ENCODE measurements around the gene METTL3.

The METTL3 gene

DNA sequence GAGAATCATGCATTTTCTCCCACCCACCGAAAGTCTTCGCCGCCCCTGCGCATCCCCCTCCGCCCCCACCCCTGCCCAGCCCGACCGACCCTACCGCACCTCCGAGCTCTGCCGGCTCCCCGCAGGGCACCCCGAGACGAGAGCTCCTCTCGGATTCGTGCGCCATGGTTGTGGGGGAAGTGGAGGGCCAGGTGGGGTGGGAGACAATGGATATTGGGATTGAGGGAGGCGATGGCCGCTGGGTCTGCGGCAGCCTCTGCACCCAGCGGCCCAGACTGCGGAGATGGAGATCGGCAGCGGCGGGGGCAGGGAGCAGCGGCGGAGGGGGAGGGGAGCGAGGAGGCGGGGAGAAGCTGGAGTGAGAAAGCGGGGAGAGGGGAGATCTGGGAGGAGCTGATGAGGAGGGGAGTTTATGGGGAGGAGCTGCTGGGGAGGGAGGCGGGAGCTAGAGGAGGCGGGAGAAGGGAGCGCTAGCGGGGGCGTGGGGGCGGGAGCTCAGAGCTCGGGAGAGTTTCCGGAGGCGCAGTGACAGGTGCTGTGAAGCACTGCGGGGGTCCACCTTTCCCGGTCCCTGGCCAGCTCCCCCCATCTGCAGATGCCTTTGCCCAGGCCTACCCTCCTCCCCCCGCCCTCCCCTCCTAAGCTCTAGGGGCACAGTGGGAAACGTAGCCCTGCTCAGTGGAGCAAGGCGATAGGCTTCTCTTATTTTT, 15.0 kb upstream of the METTL3 start, which contains the start of gene SALL2:
SALL2 (minus strand) TSS at position 385 of the 710 bp plus-strand sequence; CDS start at position 166, 219 bp downstream.
- DNase-seq, result peak; percentile 54 to 62

DNA sequence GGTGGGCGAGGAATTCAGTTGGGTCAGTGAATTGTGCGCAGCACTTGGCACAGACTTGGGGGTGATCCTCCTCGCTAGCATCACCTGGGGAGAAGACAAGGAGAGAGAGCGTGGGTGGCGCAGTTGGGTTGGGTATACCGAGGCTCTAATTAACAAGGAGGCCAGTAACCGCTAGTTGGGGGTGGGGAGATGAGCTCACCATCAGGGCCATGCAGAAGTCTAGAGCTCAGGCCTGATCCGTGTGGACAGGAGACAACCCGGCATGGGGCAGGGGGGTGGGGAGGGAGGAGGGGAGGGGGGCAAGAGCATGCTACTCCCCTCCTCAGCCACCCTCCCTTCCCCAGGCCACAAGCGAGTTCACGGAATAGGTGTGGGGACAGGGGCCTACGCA, 14.4 kb upstream of the METTL3 start:
- DNase-seq, result no peak

DNA sequence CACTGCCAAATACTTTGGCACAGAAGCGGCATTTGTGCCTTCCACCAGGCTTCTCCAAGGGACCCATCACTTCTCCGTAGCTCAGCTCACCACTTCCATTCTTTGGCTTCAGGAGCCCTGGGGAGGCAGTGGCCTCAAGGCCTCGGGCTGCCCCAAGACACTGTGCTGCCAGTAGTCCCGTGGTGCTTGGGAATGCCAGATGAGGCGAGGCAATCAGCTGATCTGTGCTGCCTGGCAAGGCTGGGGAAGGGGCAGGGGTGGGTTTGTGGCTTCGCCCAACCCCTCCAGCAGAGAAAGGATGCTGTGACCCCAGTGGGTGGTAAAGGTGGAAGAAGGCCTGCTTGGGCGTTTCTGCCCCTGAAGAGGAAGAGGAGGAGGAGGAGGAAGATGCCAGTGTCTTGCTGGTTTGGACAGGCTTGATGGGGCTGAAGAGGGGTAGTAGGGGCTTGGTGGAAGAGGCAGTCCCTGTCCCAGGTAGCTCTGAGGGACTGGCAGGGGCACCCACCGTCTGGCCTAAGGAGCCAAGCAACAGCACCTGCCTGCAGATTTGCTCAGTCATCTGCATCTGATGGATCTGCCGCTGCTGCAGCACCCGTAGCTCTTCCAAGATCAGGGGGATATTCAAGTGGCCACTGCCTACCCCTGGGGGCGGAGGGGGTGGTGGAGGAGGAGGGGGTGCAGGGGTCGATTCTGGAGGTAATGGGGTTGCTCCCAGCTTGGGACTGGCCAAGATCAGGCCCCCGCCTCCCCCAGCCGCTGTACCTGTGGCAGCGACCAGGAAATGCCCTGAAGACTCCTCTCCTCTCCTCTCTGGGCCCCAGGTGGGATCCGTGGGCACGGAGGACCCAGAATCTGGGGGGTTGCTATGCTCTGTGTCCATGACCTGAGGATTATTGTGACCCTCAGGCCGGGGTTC, 13.7 kb upstream of the METTL3 start:
- no peak for DNase-seq

DNA sequence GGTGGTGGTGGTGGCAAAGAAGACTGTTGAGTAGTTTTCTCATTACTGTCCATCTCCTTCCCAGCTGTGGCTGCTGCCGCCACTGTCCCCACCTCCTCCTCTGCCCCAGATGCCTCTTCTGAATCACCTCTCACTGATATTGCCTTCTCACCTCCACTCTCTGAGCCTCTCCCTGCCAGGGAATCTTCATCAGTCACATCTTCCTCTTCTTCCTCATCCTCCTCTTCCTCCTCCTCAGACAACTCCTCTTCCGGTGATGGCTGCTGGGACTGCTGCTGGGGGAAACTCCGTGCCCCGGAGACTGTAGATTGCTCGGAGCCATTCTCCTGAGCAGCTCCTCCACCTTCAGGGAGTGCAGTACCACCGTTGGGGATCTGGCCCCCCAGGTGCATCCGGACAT, 12.1 kb upstream of the METTL3 start:
- DNase-seq, result no peak

DNA sequence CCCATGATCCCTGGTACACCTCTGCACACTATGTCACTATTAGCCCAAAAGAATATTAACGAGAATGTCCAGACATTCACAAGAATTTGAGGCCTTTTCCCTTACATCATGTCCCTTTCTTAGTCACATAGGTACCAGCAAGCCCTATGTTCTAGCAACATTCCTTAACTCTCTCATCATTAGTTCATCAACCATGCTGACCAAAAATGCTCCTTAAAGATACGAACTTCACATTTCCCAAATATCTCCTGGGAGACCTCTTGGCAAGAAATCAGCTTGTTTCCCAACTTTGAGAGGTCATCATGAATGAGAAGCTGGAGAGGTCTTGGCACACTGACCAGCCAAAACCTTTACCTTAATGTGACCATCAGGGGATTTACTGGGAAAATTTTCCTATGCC, 10.4 kb upstream of the METTL3 start:
- no peak for DNase-seq

DNA sequence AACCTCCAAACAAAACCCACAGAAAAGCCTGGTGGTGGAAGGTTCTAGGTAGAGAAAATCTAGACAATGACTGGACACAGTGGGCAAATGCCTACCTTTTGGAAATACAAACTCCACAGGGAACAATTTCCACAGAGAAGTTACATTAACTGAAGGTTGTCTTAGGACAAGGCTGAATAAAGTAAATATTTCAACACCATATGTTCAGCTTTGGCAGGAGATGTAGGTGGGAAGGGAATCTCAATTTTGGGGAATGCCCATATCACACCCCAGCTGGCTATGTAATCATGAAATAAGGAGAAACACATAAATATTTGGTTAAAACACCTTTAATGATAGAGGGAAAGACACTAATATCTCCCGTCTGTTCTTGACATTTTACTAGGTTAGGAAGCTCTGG, 9.6 kb upstream of the METTL3 start:
- no peak for DNase-seq

DNA sequence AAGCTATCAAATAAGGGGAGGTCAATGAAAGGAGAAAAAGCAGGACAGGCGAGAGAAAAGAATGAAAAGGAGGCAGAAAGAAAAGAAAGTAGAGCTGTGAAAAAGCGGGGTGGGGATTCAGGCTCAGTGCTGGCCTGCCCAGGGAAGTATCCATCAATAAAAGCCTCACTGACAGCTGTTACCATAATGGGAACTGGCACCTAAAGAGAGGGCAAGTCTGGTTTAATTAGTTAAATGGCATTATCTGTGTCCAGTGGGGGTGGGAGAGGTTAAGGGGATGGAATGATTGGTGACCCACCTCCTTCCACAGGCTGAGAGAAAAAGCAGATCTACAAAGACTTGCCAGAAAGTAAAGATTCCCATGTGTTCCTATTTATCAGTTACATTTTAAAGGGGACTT, 7.6 kb upstream of the METTL3 start:
- DNase-seq, result no peak

DNA sequence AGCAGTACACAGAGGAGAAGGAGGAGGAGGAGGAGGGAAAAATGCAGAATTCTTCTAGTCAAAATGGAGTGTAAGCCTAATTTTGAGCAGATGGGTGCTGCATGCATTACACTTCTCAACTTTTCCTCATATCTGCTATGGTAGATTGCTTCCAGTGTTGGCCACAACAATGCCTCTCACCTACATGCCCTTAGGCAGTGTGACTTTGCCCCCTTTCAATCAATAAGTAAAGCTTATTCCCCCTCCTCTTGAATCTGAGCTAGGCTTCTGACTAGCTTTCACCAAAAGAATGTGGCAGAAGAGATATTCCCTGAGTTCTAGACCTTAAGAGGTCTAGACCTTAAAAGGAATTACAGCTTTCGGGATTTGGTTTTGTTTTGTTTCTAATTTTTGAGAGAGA, 3.2 kb upstream of the METTL3 start:
- DNase-seq, result no peak

DNA sequence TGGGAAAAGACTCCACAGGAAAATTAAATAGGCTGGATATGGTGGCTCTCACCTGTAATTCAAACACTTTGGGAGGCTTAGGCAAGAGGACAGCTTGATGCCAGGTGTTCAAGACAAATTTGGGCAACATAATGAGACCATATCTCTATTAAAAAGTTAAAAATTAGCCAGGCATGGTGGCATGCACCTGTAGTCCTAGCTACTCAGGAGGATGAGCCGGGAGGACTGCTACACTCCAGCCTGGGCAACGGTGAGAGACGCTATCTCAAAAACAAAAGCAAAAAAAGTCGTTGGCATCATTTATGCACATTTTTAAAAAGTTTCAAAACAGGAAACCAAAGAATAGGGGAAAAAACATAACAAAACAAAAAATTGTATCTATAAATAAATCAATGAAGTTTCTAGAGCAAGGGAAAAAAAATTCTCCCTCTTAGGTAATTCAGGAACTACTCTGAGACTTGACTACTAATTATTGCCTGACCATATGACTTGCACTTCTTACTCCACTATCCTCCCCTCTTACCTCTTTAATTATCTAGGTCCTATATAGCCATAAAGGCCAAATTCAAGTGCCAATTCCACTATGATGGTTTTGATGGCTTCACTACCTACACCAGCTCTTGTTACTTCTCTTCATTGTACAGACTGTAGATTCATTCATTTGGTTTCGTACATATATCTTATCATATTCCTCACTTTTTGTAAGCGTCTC, 1.6 kb downstream of the METTL3 start:
- no peak for DNase-seq

DNA sequence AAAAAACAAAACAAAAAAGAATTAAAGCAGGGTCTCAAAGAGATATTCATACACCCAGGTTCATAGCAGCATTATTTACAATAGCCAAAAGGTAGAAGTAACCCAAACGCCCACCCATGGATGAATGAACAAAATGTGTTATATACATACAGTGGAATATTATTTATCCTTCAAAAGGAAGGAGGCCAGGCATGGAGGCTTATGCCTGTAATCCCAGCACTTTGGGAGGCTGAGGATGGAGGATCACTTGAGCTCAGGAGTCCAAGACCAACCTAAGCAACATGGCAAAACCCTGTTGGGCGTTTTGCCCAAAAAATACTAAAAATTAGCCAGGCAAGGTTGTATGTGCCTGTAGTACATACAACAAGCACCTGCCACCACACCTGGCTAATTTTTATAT, 4.6 kb downstream of the METTL3 start:
- DNase-seq, result no peak

DNA sequence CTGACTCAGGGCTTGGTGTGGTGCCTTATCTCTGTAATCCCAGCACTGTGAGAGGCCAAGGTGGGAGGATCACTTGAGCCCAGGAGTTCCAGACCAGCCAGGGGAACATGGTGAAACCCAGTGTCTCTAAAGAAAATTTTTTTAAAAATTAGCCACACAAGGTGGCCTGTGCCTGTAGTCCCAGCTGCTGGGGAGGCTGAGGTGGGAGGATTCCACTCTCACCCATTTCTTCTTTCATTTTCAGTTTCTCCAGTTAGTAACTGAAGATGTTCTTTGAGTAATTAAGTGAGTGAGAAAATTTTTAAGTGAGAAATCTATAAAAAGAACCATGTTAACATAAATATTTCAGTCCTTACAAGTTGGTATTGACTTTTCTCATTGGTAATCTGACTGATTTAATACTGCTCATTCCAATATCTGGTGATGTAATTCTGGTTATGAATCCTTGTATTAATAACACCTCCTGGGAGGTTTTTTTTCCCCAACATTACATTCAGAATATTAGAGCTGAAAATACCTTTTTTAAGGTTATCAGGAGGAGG, 6.1 kb downstream of the METTL3 start:
- no peak for DNase-seq

DNA sequence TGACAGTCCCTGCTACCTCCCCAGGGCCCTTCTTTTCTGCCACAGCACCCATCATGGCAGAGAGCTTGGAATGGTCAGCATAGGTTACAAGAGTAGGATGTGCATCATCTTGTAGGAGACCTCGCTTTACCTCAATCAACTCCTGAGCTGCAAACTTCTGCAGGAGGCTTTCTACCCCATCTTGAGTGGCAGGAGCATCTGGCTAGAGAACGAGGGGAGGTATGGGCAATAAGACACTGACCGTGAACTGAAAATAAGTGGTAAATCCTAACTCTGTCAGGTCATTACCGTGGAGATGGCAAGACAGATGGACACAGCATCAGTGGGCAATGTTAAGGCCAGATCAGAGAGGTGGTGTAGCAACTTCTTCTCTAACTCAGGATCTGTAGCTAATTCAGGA, 7.8 kb downstream of the METTL3 start:
- no peak for DNase-seq

DNA sequence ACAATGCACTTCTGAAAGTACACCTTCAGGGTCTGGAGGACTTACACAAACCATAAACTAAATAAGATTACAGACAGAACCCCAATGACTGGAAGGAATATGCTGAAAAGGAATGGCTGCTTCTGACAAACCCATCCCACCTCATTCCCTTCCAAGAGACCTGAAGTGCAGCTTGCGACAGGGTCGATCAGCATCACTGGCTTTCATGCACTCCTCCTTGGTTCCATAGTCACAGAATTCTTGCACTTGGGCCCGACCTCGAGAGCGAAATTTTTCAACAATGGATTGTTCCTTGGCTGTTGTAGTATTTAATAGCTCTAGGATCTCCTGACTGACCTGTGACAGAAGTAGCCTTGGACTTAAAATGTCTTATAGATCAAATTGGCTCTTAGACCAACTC, 9.6 kb downstream of the METTL3 start:
- DNase-seq, result no peak

DNA sequence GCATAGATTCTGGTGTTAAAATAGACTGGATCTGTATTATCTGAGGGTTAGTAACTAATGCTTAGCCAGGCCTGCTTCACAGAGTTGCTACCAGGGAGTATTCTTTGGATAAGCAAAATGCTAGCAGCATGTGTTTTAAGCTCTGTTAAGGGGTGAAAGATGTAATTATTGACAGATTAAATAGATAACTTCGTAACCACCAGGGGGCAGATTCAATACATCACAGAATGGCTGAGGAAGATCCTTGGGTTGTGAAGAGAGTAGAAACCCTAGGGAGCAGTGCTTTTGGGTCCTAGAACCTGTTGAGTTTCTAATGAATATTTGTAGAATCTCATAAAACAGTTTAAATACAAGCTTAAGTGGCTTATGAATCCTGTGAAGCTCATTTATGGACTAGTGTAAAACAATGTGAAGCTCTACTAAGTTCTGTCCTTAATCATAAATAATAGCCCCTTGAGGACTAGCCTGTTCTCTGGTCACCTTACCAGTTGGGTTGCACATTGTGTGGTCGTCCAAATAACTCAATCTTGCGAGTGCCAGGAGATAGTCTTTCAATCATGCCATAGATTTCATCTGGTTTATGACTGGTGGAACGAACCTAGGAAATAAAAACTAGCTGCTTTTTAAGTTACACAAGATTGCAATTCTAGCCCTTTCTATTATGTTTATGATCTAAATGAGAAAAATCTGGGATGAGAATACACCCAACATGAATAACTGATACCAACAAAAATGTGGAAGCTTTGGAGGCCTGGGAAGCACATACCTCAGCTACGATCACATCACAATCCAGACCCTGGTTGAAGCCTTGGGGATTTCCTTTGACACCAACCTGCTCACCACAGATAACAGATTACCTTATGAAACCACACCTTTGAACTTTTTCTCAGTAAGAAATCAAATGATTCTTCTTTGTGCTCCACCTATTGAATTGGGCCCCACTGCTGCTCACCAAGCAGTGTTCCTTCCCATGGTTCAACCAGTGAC, 12.3 kb downstream of the METTL3 start:
- peak; percentile 10 to 23 for DNase-seq

DNA sequence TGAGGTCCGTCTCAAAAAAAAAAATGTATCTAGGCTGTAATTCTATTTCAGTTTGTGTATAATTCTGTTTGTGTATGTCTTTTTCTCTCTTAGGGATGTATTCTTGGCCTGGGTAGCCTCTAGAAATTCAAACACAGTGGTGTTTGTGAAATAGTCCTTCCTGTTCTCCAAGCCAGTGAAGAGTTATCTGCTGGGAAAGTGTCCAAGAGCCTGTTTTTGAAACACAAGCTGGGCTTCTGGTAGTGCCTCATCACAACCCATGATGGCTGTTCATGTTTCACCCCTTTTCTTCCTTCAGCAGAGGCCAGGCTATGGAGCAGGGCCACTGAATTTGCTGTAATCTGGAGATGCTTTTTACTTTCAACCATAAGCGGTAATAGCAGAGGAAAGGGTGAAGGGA, 14.7 kb downstream of the METTL3 start:
- no peak for DNase-seq

DNA sequence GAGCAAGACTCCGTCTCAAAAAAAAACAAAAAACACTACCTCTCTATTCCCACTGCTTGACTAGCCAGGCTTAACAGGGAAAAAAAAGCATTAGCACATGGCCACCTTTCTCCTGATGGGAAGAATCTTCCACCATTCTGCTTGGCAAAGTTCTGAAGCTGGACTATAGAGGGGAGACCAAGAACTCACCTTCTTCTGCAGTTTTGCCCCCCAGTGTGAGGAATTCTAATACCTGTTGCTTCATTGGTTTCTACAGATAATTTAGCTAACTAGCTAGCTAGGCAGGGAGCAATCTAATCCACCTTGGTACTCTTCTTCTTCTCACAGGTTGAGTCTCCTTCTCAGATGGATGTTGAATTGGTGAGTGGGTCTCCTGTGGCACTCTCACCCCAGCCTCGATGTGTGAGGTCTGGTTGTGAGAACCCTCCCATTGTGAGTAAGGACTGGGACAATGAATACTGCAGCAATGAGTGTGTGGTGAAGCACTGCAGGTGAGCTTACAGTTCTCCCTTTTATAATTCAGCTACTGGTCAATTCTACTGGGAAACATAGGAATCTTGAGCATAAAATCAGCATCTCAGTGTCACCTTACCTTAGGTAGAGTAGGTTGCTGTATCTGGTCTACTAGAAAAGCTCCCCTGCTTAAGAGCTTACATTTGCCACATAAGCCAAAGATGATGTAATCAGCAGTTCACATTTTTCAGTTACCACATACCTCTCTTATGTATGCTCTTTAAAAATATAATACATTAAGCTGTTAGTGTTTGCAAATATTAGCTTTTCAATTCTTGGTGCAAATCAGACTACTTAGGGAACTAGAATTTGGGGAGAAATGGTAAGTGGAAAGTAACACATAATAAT, 16.0 kb downstream of the METTL3 start:
- DNase-seq, result no peak

DNA sequence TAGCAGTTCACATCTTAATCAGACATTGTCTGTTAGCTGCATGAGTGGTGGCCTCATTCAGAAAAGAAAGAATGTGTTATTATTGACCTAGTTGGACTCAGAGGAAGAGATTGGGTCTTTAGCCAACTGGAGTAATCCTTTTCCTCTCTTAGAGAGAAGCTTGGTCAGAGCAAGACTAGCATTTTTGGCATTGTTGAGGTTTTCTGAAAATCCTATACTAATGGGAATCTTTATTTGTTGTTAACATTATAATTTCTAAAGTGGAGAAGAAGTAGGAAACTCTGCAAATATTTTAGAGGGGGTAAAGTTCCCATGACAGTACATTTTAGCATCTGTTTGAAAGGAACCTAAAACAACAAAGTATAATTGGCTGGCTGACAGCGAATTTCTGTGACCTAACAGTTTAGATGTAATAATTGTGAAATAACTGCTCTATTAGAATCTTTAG, 24.5 kb downstream of the METTL3 start:
- DNase-seq, result no peak

DNA sequence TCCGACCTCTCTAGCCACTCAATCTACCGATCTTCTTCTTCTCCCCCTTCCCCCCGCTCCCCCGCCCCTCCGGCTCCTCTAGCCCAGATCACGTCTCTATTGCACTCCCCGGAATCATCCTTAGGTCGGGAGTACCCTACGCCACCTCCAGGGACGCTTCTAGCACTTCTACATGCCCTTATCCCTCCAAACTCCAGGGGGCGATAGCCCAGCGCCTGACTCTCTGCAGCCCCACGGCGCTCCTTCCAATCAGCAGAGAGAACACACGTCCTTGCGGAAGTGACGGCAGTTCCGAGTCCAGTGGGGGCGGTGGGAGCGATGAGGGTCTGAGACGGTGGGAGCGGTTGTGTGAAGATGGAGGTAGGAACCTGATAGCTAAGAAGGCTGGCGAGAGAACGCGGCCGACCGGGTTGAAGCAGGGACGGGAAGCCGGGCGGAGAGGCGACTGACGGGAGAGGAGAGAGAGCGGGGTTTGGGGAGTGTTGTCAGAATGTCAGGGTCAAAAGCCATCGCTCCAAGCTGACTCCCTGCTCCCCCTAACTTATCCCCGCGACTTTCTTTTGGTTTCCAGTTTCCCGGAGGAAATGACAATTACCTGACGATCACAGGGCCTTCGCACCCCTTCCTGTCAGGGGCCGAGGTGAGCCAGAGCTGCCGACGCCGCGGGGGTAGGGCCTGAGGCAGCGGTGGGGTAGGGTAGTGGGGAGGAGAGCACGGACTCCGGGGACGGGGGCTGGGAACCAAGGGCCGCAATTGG, 34.0 kb downstream of the METTL3 start, which contains the start of the genes RAB2B and TOX4:
RAB2B (minus strand) TSS at position 35 of the 757 bp plus-strand sequence. CDS start 87 bp downstream, outside the sequence.
TOX4 (plus strand) TSS at position 271 of the 757 bp plus-strand sequence; CDS start at position 355, 84 bp downstream.
- peak; percentile 86 to 88 for DNase-seq

DNA sequence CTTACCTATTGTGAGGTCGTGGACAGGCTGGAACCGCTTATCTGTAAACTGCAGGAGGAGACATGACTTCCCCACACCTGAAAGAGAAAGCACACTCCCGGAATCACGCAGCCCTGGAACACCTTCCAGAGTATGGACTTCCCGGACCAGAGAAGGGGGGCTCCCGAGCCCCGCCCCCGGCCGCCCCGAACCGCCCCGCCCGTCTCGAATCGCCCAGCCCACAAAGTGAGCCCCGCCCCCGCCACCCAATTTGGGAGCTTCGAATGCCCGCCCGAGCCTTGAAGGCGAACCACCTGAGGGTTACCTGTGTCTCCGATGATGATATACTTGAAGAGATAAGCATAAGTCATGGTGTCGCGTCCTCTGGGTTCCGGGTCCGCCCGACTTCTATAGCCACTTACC, 34.6 kb downstream of the METTL3 start:
- peak; percentile 70 to 71 for DNase-seq
